Measurements from ENCODE around the gene PRR19.
A peak's percentile ranks its signal among the peaks of the same experiment; 100 is the strongest.

DNA sequence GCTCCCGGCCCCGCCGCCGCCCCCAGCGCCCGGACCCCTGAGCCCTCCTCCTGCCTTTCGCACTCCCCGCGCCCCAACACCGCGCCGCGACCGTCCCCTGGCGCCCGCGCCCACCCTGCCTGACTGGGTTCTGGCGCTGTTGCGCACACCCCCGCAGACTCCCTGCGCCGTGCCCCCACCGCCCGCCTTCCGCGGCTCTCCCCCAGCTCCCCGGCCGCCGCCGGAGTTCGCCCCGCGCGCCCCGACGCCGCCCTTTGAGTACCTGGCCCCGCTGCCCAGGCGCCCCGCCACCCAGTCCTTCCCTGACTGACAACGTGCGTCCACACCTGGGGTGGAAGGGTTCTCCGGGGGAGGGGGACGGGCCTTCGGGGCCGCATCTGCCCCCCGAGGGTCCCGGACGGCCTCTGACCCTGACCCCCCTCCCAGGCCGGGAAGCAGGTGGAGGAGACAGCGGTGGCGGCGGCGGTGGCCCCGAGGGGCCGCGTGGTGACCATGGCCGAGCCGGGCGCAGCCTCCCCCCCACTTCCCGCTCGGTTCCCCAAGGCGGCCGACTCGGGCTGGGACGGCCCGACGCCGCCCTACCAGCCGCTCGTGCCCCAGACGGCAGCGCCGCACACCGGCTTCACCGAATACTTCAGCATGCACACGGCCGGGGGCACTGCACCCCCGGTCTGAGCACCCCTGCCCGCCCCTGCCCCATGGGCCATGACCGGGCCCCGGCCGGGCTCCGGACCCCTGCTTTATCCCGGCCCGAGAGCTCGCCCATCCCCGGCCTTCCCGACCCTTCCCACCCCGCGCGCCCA lies 22.1 kb downstream of the PRR19 start:
- TF ChIP-seq GABPA (IDR thresholded peaks at IDR 0.05; ENCODE audit: low read depth) (no peak), POLR2A (IDR thresholded peaks at IDR 0.05; ENCODE audit: low read depth, low read length) (no peak), CBX5 (IDR thresholded peaks at IDR 0.05; ENCODE audit: low read depth) (no peak), TARDBP (IDR thresholded peaks at IDR 0.05; ENCODE audit: borderline replicate concordance) (no peak), EP300 (IDR thresholded peaks at IDR 0.05; ENCODE audit: borderline replicate concordance in 1 of 2, control insufficient read depth in 1 of 2, low read depth in 2 of 2, low read length in 2 of 2) (no peak), ZSCAN29 (IDR thresholded peaks at IDR 0.05) (no peak), YY1 (IDR thresholded peaks at IDR 0.05; ENCODE audit: low read depth, low read length) (no peak), SRF (IDR thresholded peaks at IDR 0.05; ENCODE audit: low read depth in 2 of 2, low read length in 2 of 2) (no peak), BCL11A (IDR thresholded peaks at IDR 0.05; ENCODE audit: low read depth, low read length) (no peak), TBL1XR1 (IDR thresholded peaks at IDR 0.05; ENCODE audit: low read depth, low read length) (no peak), RFX5 (IDR thresholded peaks at IDR 0.05; ENCODE audit: low read depth, low read length) (no peak)
- TF ChIP-seq, protein P1, sequence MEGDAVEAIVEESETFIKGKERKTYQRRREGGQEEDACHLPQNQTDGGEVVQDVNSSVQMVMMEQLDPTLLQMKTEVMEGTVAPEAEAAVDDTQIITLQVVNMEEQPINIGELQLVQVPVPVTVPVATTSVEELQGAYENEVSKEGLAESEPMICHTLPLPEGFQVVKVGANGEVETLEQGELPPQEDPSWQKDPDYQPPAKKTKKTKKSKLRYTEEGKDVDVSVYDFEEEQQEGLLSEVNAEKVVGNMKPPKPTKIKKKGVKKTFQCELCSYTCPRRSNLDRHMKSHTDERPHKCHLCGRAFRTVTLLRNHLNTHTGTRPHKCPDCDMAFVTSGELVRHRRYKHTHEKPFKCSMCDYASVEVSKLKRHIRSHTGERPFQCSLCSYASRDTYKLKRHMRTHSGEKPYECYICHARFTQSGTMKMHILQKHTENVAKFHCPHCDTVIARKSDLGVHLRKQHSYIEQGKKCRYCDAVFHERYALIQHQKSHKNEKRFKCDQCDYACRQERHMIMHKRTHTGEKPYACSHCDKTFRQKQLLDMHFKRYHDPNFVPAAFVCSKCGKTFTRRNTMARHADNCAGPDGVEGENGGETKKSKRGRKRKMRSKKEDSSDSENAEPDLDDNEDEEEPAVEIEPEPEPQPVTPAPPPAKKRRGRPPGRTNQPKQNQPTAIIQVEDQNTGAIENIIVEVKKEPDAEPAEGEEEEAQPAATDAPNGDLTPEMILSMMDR (IDR thresholded peaks at IDR 0.05 in 2 of 3, conservative IDR thresholded peaks at IDR 0.05 in 1 of 3; ENCODE audit: control insufficient read depth in 2 of 3, extremely low read depth in 1 of 3, insufficient read depth in 1 of 3, low read depth in 3 of 3, low read length in 3 of 3) = peak in 1 of 3 experiments; percentile 20; a peak in 1 of 6 replicates
- TF ChIP-seq, protein P2, sequence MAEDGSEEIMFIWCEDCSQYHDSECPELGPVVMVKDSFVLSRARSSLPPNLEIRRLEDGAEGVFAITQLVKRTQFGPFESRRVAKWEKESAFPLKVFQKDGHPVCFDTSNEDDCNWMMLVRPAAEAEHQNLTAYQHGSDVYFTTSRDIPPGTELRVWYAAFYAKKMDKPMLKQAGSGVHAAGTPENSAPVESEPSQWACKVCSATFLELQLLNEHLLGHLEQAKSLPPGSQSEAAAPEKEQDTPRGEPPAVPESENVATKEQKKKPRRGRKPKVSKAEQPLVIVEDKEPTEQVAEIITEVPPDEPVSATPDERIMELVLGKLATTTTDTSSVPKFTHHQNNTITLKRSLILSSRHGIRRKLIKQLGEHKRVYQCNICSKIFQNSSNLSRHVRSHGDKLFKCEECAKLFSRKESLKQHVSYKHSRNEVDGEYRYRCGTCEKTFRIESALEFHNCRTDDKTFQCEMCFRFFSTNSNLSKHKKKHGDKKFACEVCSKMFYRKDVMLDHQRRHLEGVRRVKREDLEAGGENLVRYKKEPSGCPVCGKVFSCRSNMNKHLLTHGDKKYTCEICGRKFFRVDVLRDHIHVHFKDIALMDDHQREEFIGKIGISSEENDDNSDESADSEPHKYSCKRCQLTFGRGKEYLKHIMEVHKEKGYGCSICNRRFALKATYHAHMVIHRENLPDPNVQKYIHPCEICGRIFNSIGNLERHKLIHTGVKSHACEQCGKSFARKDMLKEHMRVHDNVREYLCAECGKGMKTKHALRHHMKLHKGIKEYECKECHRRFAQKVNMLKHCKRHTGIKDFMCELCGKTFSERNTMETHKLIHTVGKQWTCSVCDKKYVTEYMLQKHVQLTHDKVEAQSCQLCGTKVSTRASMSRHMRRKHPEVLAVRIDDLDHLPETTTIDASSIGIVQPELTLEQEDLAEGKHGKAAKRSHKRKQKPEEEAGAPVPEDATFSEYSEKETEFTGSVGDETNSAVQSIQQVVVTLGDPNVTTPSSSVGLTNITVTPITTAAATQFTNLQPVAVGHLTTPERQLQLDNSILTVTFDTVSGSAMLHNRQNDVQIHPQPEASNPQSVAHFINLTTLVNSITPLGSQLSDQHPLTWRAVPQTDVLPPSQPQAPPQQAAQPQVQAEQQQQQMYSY (CRISPR knock-in tag; IDR thresholded peaks at IDR 0.05) = no peak
- TF ChIP-seq, protein P3, sequence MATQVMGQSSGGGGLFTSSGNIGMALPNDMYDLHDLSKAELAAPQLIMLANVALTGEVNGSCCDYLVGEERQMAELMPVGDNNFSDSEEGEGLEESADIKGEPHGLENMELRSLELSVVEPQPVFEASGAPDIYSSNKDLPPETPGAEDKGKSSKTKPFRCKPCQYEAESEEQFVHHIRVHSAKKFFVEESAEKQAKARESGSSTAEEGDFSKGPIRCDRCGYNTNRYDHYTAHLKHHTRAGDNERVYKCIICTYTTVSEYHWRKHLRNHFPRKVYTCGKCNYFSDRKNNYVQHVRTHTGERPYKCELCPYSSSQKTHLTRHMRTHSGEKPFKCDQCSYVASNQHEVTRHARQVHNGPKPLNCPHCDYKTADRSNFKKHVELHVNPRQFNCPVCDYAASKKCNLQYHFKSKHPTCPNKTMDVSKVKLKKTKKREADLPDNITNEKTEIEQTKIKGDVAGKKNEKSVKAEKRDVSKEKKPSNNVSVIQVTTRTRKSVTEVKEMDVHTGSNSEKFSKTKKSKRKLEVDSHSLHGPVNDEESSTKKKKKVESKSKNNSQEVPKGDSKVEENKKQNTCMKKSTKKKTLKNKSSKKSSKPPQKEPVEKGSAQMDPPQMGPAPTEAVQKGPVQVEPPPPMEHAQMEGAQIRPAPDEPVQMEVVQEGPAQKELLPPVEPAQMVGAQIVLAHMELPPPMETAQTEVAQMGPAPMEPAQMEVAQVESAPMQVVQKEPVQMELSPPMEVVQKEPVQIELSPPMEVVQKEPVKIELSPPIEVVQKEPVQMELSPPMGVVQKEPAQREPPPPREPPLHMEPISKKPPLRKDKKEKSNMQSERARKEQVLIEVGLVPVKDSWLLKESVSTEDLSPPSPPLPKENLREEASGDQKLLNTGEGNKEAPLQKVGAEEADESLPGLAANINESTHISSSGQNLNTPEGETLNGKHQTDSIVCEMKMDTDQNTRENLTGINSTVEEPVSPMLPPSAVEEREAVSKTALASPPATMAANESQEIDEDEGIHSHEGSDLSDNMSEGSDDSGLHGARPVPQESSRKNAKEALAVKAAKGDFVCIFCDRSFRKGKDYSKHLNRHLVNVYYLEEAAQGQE (IDR thresholded peaks at IDR 0.05; ENCODE audit: low read depth, low read length) = no peak

Measured in GM12878 (cell line).